K562 (cell line): ENCODE data around the gene DUS1L. TPM values are rescaled to one million over a fixed set of nuclear protein-coding genes. Genes with fewer than 3 reads are reported as not detected.

Experiments used
- ATAC-seq: fragments of 200-7000 bp; cut with Tn5 transposase; 3 replicates; pipeline ENCODE4 v1.9.1; 2020; ENCODE audit warnings: moderate library complexity
- BruUV-seq: library from RNA; stranded (reverse); fragments of 400-500 nt; replicated peaks from 2 replicates; lab custom pipeline; 2021; lab: Mats Ljungman, UMichigan
- CTCF ChIA-PET: fragments of 300-600 bp; formaldehyde crosslinking; extraction: SDS; loops from one replicate; lab custom pipeline; 2021; ENCODE audit warnings: low intra/inter-chr PET ratio; lab: Yijun Ruan, JAX
- POLR2A ChIA-PET: fragments of 300-600, 350-650 bp; sonication (Branson Sonifier 250); formaldehyde crosslinking; extraction: SDS; loops from one replicate; lab custom pipeline; 2021; ENCODE audit warnings: antibody characterized with exemption, inconsistent platforms; lab: Yijun Ruan, JAX
- DNase-seq, 4 experiments: peaks; one replicate each; pipeline versions ENCODE4 v3.0.0 to v3.0.0-alpha.2; 2011 to 2018; ENCODE audit warnings: low spot score in 3 of 4, mixed read lengths in 3 of 4; ENCODE audit errors: extremely low read depth in 1 of 4
- FAIRE-seq: peaks from 2 replicates; lab custom pipeline; 2011; peaks lifted over from hg19 to GRCh38; lab: Jason Lieb, UNC
- H2AFZ ChIP-seq: 2 replicates; pipeline ENCODE4 v1.6.0; 2011; ENCODE audit warnings: low read depth, low read length, control low read depth, inconsistent platforms
- H3K27ac ChIP-seq: fragments of 200-600 bp; 3 replicates; pipeline ENCODE4 v1.8.0; 2011; ENCODE audit warnings: low read depth, mild to moderate bottlenecking, control low read depth, inconsistent platforms, low read length, moderate library complexity, mixed read lengths; ENCODE audit errors: extremely low read depth
- H3K27me3 ChIP-seq, 2 experiments: fragments of 300-600 bp in 1 of 2; 2 replicates in 1 of 2; 3 replicates in 1 of 2; pipeline versions ENCODE4 v1.6.0 to v1.8.0; 2011; ENCODE audit warnings: inconsistent platforms in 2 of 2, low read length in 2 of 2, mild to moderate bottlenecking in 1 of 2, mixed read lengths in 1 of 2, moderate library complexity in 1 of 2; ENCODE audit not compliant: control insufficient read depth in 2 of 2, insufficient read depth in 2 of 2
- H3K36me3 ChIP-seq: fragments of 300-600 bp; 3 replicates; pipeline ENCODE4 v1.8.0; 2011; ENCODE audit warnings: mild to moderate bottlenecking, low read length, inconsistent platforms; ENCODE audit not compliant: control insufficient read depth, insufficient read depth
- H3K4me1 ChIP-seq, 2 experiments: fragments of 200-600 bp in 1 of 2; replicated peaks in 1 of 2; 2 replicates in 1 of 2; 3 replicates in 1 of 2; pipeline versions ENCODE4 v1.5.1 to v1.8.0; 2011; ENCODE audit warnings: inconsistent platforms in 2 of 2, low read length in 2 of 2, mild to moderate bottlenecking in 1 of 2, mixed read lengths in 1 of 2, moderate library complexity in 1 of 2; ENCODE audit not compliant: control insufficient read depth in 2 of 2, insufficient read depth in 2 of 2
- H3K4me2 ChIP-seq: 2 replicates; pipeline ENCODE4 v1.6.1; 2011; ENCODE audit warnings: low read length, control low read depth, inconsistent platforms, mixed read lengths; ENCODE audit not compliant: insufficient read depth
- H3K4me3 ChIP-seq: fragments of 200-600 bp; sonication (generic), shearing (Covaris generic); 2 replicates; pipeline ENCODE4 v1.5.1; 2016; ENCODE audit warnings: control low read depth, inconsistent platforms
- H3K79me2 ChIP-seq: fragments of 200-600 bp; 3 replicates; pipeline ENCODE4 v1.8.0; 2011; ENCODE audit warnings: low read length, inconsistent platforms; ENCODE audit not compliant: control insufficient read depth, insufficient read depth
- H3K9ac ChIP-seq, 2 experiments: 2 replicates each; pipeline versions ENCODE4 v1.6.0 to v1.6.1; 2011; ENCODE audit warnings: low read depth in 2 of 2, low read length in 2 of 2, control low read depth in 1 of 2, inconsistent platforms in 1 of 2, mild to moderate bottlenecking in 1 of 2, mixed read lengths in 1 of 2; ENCODE audit not compliant: insufficient read depth in 1 of 2
- H3K9me1 ChIP-seq: one replicate; pipeline ENCODE4 v1.6.0; 2011; ENCODE audit warnings: inconsistent platforms, mild to moderate bottlenecking, low read length, moderate library complexity; ENCODE audit not compliant: control insufficient read depth, insufficient read depth
- H3K9me3 ChIP-seq: replicated peaks from 2 replicates; pipeline ENCODE4 v1.5.1; 2011; ENCODE audit warnings: low read depth, low read length, inconsistent platforms; ENCODE audit not compliant: control insufficient read depth, insufficient read depth
- H4K20me1 ChIP-seq: replicated peaks from 2 replicates; pipeline ENCODE4 v1.6.1; 2011; ENCODE audit warnings: low read length, inconsistent platforms, mixed read lengths; ENCODE audit not compliant: control insufficient read depth, insufficient read depth
- ATF7 ChIP-seq: fragments of 450-650 bp; IDR thresholded peaks from 2 replicates; pipeline ENCODE4 v1.7.1; 2014; ENCODE audit warnings: mild to moderate bottlenecking, moderate library complexity
- HLTF ChIP-seq: fragments of 450-650 bp; IDR thresholded peaks from 2 replicates; pipeline ENCODE4 v1.6.1; 2016
- KAT8 ChIP-seq: fragments of 450-650 bp; IDR thresholded peaks from 2 replicates; pipeline ENCODE4 v1.6.1; 2016; ENCODE audit warnings: low read depth, mild to moderate bottlenecking
- PHTF2 ChIP-seq: fragments of 250-450 bp; sonication (Bioruptor Pico); IDR thresholded peaks from 2 replicates; pipeline ENCODE4 v1.5.0; 2021; ENCODE audit warnings: mild to moderate bottlenecking
- POLR2A ChIP-seq: fragments of 450-650 bp; conservative IDR thresholded peaks from 2 replicates; pipeline ENCODE4 v1.6.1; 2016
- POLR2AphosphoS2 ChIP-seq: IDR thresholded peaks from 2 replicates; pipeline ENCODE4 v1.6.1; 2012; ENCODE audit warnings: low read length, improper control_type of control experiment
- POLR2G ChIP-seq: fragments of 200-400 bp; formaldehyde crosslinking; IDR thresholded peaks from 2 replicates; pipeline ENCODE4 v1.6.1; 2017; ENCODE audit warnings: low read depth, mild to moderate bottlenecking, antibody characterized with exemption, low read length, moderate library complexity
- POLR3A ChIP-seq: IDR thresholded peaks from 2 replicates; pipeline ENCODE4 v1.6.1; 2011; ENCODE audit warnings: borderline replicate concordance, mild to moderate bottlenecking, moderate library complexity; ENCODE audit not compliant: insufficient read length, insufficient read depth; ENCODE audit errors: extremely low read depth
- RBFOX2 ChIP-seq: fragments of 200-400 bp; formaldehyde crosslinking; IDR thresholded peaks from 2 replicates; pipeline ENCODE4 v1.6.1; 2017; ENCODE audit warnings: low read depth, mild to moderate bottlenecking, low read length, moderate library complexity
- ZNF146 ChIP-seq: IDR thresholded peaks from one replicate; pipeline ENCODE4 v1.6.1; 2018; ENCODE audit warnings: missing compliant biosample characterization; ENCODE audit not compliant: unreplicated experiment
- WGBS: fragments of 100-300 bp; shearing (Covaris generic); methylation state at CpG from one replicate; pipeline ENCODE4 v1.1.6; 2016; ENCODE audit warnings: low coverage, mixed read lengths; ENCODE audit not compliant: insufficient coverage; ENCODE audit errors: missing lambda C conversion rate; 5-methylcytosine and 5-hydroxymethylcytosine counted together
- in situ Hi-C: fragments of 300-500 bp; cut with MboI; formaldehyde crosslinking; loops from 4 replicates; pipeline ENCODE4 v1.15.0; 2018; ENCODE audit warnings: inconsistent platforms, mixed read lengths
- intact Hi-C: fragments of 100-400 bp; cut with micrococcal nuclease; formaldehyde crosslinking; loops from 2 replicates; pipeline ENCODE4 v1.14.2; 2022
- polyA plus RNA-seq, 8 experiments: library from polyadenylated mRNA; depleted of rRNA in 4 of 8; stranded (reverse) in 5 of 8; unstranded in 3 of 8; fragments of >200 nt; fragmentation: Nextera tagmentation in 2 of 8; fragmentation: Illumina TruSeq in 1 of 8; extraction: Ambion mirVana in 2 of 8; extraction: Trizol in 1 of 8; gene quantifications; 2 replicates each; pipeline versions ENCODE4 v1.2.1 to v1.2.3, GENCODE V29; 2011 to 2014; ENCODE audit warnings: inconsistent platforms in 1 of 8, missing spikeins in 1 of 8
- total RNA-seq, 7 experiments: library from RNA; depleted of rRNA in 6 of 7; stranded (reverse); fragments of >200 nt in 6 of 7; fragmentation: Illumina TruSeq in 2 of 7; extraction: Trizol in 2 of 7; gene quantifications; 2 replicates each; pipeline versions ENCODE4 v1.2.1 to v1.2.3, GENCODE V29; 2011 to 2021; ENCODE audit warnings: low replicate concordance in 1 of 7
- TF ChIP-seq, protein P1 (sequence below): IDR thresholded peaks from 2 replicates; pipeline ENCODE4 v1.6.1; 2014; ENCODE audit warnings: antibody characterized with exemption
- TF ChIP-seq, protein P2 (sequence below): fragments of 450-650 bp; IDR thresholded peaks from 2 replicates; pipeline ENCODE4 v1.6.1; 2018; ENCODE audit not compliant: partially characterized antibody
- TF ChIP-seq, protein P3 (sequence below): fragments of 450-650 bp; IDR thresholded peaks from 2 replicates; pipeline ENCODE4 v1.6.1; 2016; ENCODE audit warnings: antibody characterized with exemption

The DUS1L gene
- total and polyA plus RNA-seq, 9 of the 15 experiments (the other 6 are each of a cell fraction or from before 2014, with no cell fraction given) = 7.8 to 210 (median 83.9) TPM

DNA sequence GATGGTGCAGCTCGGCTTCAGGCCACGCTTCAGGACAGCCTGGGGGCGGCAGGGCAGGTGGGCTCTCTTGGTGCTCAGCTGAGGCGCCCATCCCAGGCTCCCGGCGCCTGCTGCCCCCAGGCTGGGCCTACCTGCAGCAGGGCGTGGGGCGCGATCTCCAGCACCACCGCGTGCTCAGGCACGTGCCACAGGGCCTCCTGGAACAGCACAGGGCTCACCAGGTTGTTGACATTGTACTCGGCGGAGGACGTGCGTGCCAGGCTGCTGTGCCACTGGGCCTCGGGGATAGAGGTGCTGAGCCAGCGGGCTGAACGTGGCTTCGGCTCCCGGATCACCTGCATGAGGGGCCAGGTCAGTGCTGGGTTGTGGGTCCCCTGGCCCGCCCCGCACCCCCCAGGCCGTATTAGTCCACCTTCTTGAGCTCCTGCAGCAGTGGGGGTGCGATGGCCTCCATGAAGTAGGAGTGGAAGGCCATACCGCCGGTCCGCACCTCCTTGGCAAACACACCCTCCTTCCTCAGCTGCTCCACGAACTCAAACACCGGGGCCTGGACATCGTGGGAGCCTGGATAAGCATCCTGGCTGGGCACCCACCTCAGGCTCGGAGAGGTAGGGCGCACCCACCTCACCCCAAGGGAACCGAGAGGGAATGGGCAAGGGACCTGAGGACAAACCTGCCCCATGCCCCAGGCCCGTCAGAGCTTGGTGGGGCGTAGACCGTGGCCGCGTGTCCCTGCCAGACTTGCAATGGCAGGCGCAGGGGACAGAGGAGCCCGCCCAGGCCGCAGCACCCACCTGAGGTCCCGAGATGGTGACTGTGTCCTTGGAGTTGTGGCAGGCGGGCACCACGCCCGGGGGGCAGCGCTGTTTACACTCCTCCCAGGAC, 23.5 kb upstream of the DUS1L start:
- H3K36me3 ChIP-seq = peaks cover 100% of the 10 kb centered on the region; the same call in 2 of the 3 replicates
- 93% methylated on average over 22 of the region's 47 CpGs for WGBS
- no peak for ATAC-seq
- FAIRE-seq = no peak
- H3K27me3 ChIP-seq = no peaks in the 10 kb centered on the region
- intact Hi-C loops (no loop called here), in situ Hi-C loops (no loop called here)
- peaks cover 0 to 63% of the 10 kb centered on the region in 2 experiments; a peak in 1 of 5 replicates for H3K4me1 ChIP-seq
- no peak overlapping the region for H3K4me2 ChIP-seq
- H4K20me1 ChIP-seq = peaks cover 23% of the 10 kb centered on the region
- POLR2A ChIA-PET = interaction anchor here (0.5 to 5.9 kb wide), 6 partner anchors 8 to 450 kb away, joined by 3 to 52 read pairs (median 3); partner anchors contain the start of gene FASN
- no peak overlapping the region for H2AFZ ChIP-seq
- no peak overlapping the region; a peak in 1 of 4 replicates for H3K9ac ChIP-seq
- no peak for DNase-seq
- CTCF ChIA-PET = no interaction called here
- BruUV-seq = no TSS peak
- no peak overlapping the region for H3K4me3 ChIP-seq
- H3K9me3 ChIP-seq = no peaks in the 10 kb centered on the region
- peaks cover 37% of the 10 kb centered on the region for H3K79me2 ChIP-seq
- no peaks in the 10 kb centered on the region for H3K9me1 ChIP-seq
- H3K27ac ChIP-seq = no peak overlapping the region
- TF ChIP-seq, protein P1, sequence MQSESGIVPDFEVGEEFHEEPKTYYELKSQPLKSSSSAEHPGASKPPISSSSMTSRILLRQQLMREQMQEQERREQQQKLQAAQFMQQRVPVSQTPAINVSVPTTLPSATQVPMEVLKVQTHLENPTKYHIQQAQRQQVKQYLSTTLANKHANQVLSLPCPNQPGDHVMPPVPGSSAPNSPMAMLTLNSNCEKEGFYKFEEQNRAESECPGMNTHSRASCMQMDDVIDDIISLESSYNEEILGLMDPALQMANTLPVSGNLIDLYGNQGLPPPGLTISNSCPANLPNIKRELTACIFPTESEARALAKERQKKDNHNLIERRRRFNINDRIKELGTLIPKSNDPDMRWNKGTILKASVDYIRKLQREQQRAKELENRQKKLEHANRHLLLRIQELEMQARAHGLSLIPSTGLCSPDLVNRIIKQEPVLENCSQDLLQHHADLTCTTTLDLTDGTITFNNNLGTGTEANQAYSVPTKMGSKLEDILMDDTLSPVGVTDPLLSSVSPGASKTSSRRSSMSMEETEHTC = no peak
- TF ChIP-seq ZNF146 (CRISPR knock-in tag) (peak; percentile 3), ATF7 (no peak), POLR2G (peak; percentile 68), POLR2AphosphoS2 (peak; percentile 84; the same call in 1 of the 2 replicates), HLTF (no peak), POLR2A (peak; percentile 49; the same call in 1 of the 2 replicates), POLR3A (no peak), RBFOX2 (peak; percentile 70), PHTF2 (CRISPR knock-in tag) (no peak), KAT8 (no peak)
- TF ChIP-seq, protein P2, sequence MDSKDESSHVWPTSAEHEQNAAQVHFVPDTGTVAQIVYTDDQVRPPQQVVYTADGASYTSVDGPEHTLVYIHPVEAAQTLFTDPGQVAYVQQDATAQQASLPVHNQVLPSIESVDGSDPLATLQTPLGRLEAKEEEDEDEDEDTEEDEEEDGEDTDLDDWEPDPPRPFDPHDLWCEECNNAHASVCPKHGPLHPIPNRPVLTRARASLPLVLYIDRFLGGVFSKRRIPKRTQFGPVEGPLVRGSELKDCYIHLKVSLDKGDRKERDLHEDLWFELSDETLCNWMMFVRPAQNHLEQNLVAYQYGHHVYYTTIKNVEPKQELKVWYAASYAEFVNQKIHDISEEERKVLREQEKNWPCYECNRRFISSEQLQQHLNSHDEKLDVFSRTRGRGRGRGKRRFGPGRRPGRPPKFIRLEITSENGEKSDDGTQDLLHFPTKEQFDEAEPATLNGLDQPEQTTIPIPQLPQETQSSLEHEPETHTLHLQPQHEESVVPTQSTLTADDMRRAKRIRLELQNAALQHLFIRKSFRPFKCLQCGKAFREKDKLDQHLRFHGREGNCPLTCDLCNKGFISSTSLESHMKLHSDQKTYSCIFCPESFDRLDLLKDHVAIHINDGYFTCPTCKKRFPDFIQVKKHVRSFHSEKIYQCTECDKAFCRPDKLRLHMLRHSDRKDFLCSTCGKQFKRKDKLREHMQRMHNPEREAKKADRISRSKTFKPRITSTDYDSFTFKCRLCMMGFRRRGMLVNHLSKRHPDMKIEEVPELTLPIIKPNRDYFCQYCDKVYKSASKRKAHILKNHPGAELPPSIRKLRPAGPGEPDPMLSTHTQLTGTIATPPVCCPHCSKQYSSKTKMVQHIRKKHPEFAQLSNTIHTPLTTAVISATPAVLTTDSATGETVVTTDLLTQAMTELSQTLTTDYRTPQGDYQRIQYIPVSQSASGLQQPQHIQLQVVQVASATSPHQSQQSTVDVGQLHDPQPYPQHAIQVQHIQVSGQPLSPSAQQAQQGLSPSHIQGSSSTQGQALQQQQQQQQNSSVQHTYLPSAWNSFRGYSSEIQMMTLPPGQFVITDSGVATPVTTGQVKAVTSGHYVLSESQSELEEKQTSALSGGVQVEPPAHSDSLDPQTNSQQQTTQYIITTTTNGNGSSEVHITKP = no peak
- TF ChIP-seq, protein P3, sequence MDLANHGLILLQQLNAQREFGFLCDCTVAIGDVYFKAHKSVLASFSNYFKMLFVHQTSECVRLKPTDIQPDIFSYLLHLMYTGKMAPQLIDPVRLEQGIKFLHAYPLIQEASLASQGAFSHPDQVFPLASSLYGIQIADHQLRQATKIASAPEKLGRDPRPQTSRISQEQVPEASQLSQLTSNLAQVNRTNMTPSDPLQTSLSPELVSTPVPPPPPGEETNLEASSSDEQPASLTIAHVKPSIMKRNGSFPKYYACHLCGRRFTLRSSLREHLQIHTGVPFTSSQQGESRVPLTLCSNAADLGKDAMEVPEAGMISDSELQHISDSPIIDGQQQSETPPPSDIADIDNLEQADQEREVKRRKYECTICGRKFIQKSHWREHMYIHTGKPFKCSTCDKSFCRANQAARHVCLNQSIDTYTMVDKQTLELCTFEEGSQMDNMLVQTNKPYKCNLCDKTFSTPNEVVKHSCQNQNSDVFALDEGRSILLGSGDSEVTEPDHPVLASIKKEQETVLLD = no peak
